Measurements from ENCODE around the gene TOMM20L. TPM values are rescaled to one million over a fixed set of nuclear protein-coding genes. Genes with fewer than 3 reads are reported as not detected.

The TOMM20L gene
- total RNA-seq, 1 donor from 2014 or later = not detected

DNA sequence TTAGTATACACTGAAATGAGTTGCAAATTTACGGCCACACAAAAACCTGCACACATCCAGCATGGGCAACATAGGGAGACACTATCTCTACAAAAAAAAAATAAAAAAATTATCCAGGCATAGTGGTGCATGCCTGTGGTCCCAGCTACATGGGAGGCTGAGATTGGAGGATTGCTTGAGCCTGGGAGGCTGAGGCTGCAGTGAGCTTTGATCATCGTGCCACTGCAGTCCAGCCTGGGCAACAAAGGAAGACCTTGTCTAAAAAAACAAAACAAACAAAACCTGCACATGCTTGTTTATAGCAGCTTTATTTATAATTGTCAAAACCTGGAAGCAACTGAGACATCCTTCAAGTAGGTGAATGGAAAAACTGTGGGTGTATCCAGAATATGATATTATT lies 4.9 kb upstream of the TOMM20L start:
- Mint-ChIP-seq H3K9me3 (ENCODE audit: unreplicated experiment) (no peaks in the 10 kb centered on the region), H3K27ac (ENCODE audit: unreplicated experiment) (no peak overlapping the region)
- no peak for TF ChIP-seq CTCF (IDR thresholded peaks at IDR 0.05; ENCODE audit: unreplicated experiment)

GRCh38 chr14:58395562-58395811 lies 243 bp upstream of the TOMM20L start:
- peak overlapping the region; percentile 67 for H3K27ac Mint-ChIP-seq (ENCODE audit: unreplicated experiment)
- peaks cover 3% of the 10 kb centered on the region for H3K36me3 Mint-ChIP-seq (ENCODE audit: low read depth, unreplicated experiment)
- H3K4me3 Mint-ChIP-seq (ENCODE audit: unreplicated experiment) = peak overlapping the region; percentile 87
- H3K4me1 Mint-ChIP-seq (ENCODE audit: unreplicated experiment) = peaks cover 6% of the 10 kb centered on the region
- no peak for DNase-seq (ENCODE audit: low spot score)
- no peak for TF ChIP-seq CTCF (IDR thresholded peaks at IDR 0.05; ENCODE audit: unreplicated experiment)
- H3K27me3 Mint-ChIP-seq (ENCODE audit: unreplicated experiment) = peaks cover 9% of the 10 kb centered on the region
- no peaks in the 10 kb centered on the region for H3K9me3 Mint-ChIP-seq (ENCODE audit: unreplicated experiment)

More for the DNA sequence above, 4.9 kb upstream of the TOMM20L start:
- Mint-ChIP-seq H3K4me3 (ENCODE audit: unreplicated experiment) (no peak overlapping the region), H3K27me3 (ENCODE audit: unreplicated experiment) (peaks cover 5% of the 10 kb centered on the region), H3K4me1 (ENCODE audit: unreplicated experiment) (peaks cover 4% of the 10 kb centered on the region), H3K36me3 (ENCODE audit: low read depth, unreplicated experiment) (peaks cover 7% of the 10 kb centered on the region)
- DNase-seq (ENCODE audit: low spot score) = no peak

DNA sequence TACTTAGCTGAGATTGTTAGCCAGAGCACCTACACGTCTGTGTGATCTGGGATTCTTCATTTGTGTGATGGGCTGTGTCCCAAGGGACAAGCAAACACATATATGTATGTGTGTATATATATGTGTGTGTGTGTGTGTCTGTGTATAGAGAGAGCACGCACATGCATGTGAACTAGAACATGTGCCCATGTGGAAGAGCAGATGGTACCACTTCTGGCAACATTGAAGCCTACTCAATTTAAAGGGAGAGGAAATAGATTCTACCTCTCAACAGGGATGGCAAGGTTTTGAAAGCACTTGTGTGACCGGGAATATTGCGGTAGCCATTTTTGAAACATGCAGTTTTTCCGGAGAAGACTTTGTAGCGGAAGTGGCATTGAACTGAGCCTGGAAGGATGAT lies 1.4 kb downstream of the TOMM20L start:
- peak overlapping the region; percentile 65 for H3K4me3 Mint-ChIP-seq (ENCODE audit: unreplicated experiment)

DNA sequence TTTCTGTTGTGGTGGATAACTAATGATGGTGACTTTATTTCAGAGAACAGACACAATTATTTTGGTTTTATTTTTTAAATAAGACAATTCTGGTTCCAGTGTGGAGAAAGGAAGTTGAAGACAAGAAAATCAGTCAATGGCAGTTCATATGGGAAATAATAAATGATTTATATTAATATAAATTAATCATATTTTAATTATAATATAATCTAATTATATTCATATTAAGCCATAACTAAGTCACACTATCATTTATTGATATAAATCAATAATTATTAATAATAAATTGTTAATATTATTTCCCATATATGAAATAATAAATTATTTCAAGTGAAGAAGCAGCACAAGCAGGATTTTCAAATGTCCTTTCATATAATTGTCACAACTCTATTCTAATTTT lies 2.8 kb downstream of the TOMM20L start:
- no peak overlapping the region for H3K4me3 Mint-ChIP-seq (ENCODE audit: unreplicated experiment)
- peaks cover 9% of the 10 kb centered on the region for H3K27me3 Mint-ChIP-seq (ENCODE audit: unreplicated experiment)
- TF ChIP-seq CTCF (IDR thresholded peaks at IDR 0.05; ENCODE audit: unreplicated experiment) = no peak

More for the DNA sequence above, 1.4 kb downstream of the TOMM20L start:
- peaks cover 6% of the 10 kb centered on the region for H3K4me1 Mint-ChIP-seq (ENCODE audit: unreplicated experiment)
- H3K27me3 Mint-ChIP-seq (ENCODE audit: unreplicated experiment) = peaks cover 9% of the 10 kb centered on the region
- TF ChIP-seq CTCF (IDR thresholded peaks at IDR 0.05; ENCODE audit: unreplicated experiment) = no peak
- H3K9me3 Mint-ChIP-seq (ENCODE audit: unreplicated experiment) = no peaks in the 10 kb centered on the region
- H3K27ac Mint-ChIP-seq (ENCODE audit: unreplicated experiment) = peak overlapping the region; percentile 8
- peaks cover 3% of the 10 kb centered on the region for H3K36me3 Mint-ChIP-seq (ENCODE audit: low read depth, unreplicated experiment)
- DNase-seq (ENCODE audit: low spot score) = no peak

DNA sequence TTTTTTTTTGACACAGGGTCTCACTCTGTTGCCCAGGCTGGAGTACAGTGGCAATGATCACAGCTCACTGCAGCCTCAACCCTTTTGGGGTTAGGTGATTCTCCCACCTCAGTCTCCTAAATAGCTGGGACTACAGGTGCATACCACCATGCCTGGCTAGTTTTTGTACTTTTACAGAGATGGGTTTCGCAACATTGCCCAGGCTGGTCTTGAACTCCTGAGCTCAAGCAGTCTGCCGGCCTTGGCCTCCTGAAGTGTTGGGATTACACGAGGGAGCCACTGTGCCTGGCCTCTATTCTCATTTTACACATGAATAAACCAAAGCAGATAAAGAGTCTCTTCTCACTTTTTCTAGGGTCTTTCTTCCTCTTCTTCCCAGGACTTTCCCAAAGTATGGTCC lies 3.2 kb downstream of the TOMM20L start:
- H3K9me3 Mint-ChIP-seq (ENCODE audit: unreplicated experiment) = no peaks in the 10 kb centered on the region
- peaks cover 6% of the 10 kb centered on the region for H3K4me1 Mint-ChIP-seq (ENCODE audit: unreplicated experiment)
- H3K4me3 Mint-ChIP-seq (ENCODE audit: unreplicated experiment) = no peak overlapping the region
- no peak overlapping the region for H3K27ac Mint-ChIP-seq (ENCODE audit: unreplicated experiment)
- no peak for TF ChIP-seq CTCF (IDR thresholded peaks at IDR 0.05; ENCODE audit: unreplicated experiment)
- no peak for DNase-seq (ENCODE audit: low spot score)
- peaks cover 9% of the 10 kb centered on the region for H3K27me3 Mint-ChIP-seq (ENCODE audit: unreplicated experiment)
- H3K36me3 Mint-ChIP-seq (ENCODE audit: low read depth, unreplicated experiment) = peaks cover 3% of the 10 kb centered on the region

More for the DNA sequence above, 2.8 kb downstream of the TOMM20L start:
- H3K36me3 Mint-ChIP-seq (ENCODE audit: low read depth, unreplicated experiment) = peaks cover 3% of the 10 kb centered on the region
- H3K9me3 Mint-ChIP-seq (ENCODE audit: unreplicated experiment) = no peaks in the 10 kb centered on the region
- H3K27ac Mint-ChIP-seq (ENCODE audit: unreplicated experiment) = no peak overlapping the region
- no peak for DNase-seq (ENCODE audit: low spot score)
- H3K4me1 Mint-ChIP-seq (ENCODE audit: unreplicated experiment) = peaks cover 6% of the 10 kb centered on the region

Measured in endothelial cell (in vitro differentiated cells).